ENCODE results near the gene FBXO15. TPM values are rescaled to one million over a fixed set of nuclear protein-coding genes. Genes with fewer than 3 reads are reported as not detected.
A peak's percentile ranks its signal among the peaks of the same experiment; 100 is the strongest.

The FBXO15 gene
- total and polyA plus RNA-seq, 2 of the 8 experiments (the other 6 are each of a cell fraction or from before 2014, with no cell fraction given), result 0.84 to 0.85 TPM

DNA sequence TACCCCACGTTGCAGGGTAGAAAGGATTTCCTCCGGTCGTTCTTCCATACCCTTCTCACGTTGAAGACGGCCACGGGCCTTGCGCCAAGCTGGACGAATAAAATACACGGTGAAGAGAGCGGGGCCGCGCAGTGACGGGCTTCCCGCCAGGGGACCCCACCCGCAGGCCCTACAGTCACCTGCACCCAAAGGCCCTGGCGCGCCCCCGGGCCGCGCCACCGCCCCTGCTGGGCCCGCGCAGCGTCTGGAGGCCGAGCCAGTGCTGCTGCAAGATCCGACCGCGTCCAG is 199 bp downstream of the FBXO15 start:
- Histone ChIP-seq H3K56ac (replicated peaks; ENCODE audit: insufficient read length, low read depth, low read length) (no peak overlapping the region), H3K4me3 (ENCODE audit: extremely low read depth in 1 of 4, insufficient read depth in 2 of 4, low read depth in 3 of 4, low read length in 4 of 4) (peak overlapping the region; percentile 77 to 100 (median 88)), H2BK12ac (ENCODE audit: low read depth, low read length) (no peak overlapping the region), H2BK15ac (ENCODE audit: low read length) (no peak overlapping the region), H3K18ac (ENCODE audit: extremely low read depth, low read length) (no peak overlapping the region), H3K4me2 (ENCODE audit: insufficient read depth in 1 of 2, low read depth in 2 of 2, low read length in 2 of 2) (peak overlapping the region; percentile 82 to 85), H3K79me1 (ENCODE audit: low read depth, low read length) (peaks cover 13% of the 10 kb centered on the region), H3K4me1 (replicated peaks in 1 of 4; ENCODE audit: control insufficient read depth in 3 of 4, insufficient read depth in 4 of 4, low read length in 3 of 4) (peaks cover 0 to 6% (median 1%) of the 10 kb centered on the region in 4 experiments; a peak in 4 of 7 replicates), H2BK120ac (replicated peaks; ENCODE audit: low read depth, low read length) (no peak overlapping the region), H3K14ac (ENCODE audit: insufficient read length) (no peak overlapping the region), H3K9ac (replicated peaks in 1 of 4; ENCODE audit: extremely low read depth in 1 of 4, low read depth in 3 of 4, low read length in 3 of 4) (no peak overlapping the region), H4K8ac (ENCODE audit: extremely low read depth, insufficient read depth, low read length) (peak overlapping the region; percentile 31; the same call in 1 of the 2 replicates), H3K23me2 (ENCODE audit: low read depth, low read length) (peaks cover 11% of the 10 kb centered on the region; the same call in 1 of the 2 replicates), H2AK5ac (ENCODE audit: low read depth, low read length) (no peak overlapping the region), H2AFZ (ENCODE audit: low read length) (peak overlapping the region; percentile 76; the same call in 1 of the 2 replicates), H3K36me3 (ENCODE audit: control insufficient read depth in 2 of 4, insufficient read depth in 4 of 4, low read length in 3 of 4) (peaks cover 0 to 5% (median 2%) of the 10 kb centered on the region in 4 experiments; a peak in 2 of 8 replicates), H4K20me1 (replicated peaks in 1 of 2; ENCODE audit: control insufficient read depth in 1 of 2, insufficient read depth in 2 of 2, low read length in 2 of 2) (no peaks in the 10 kb centered on the region), H3K79me2 (ENCODE audit: control insufficient read depth in 1 of 2, insufficient read depth in 2 of 2, low read length in 2 of 2) (peaks cover 14 to 40% of the 10 kb centered on the region in 2 experiments), H3K23ac (ENCODE audit: insufficient read length) (no peak overlapping the region), H2BK5ac (ENCODE audit: low read depth, low read length) (no peak overlapping the region), H3K27ac (ENCODE audit: low read depth, low read length) (no peak overlapping the region), H4K91ac (replicated peaks; ENCODE audit: insufficient read length, low read length) (no peak overlapping the region), H3K9me3 (ENCODE audit: insufficient read depth in 2 of 2, low read depth in 1 of 2, low read length in 1 of 2) (no peaks in the 10 kb centered on the region), H4K5ac (ENCODE audit: insufficient read length, low read depth, low read length) (no peak overlapping the region), H3K4ac (replicated peaks; ENCODE audit: insufficient read length, low read depth, low read length) (no peak overlapping the region), H3K27me3 (replicated peaks in 1 of 4; ENCODE audit: control insufficient read depth in 3 of 4, extremely low read depth in 1 of 4, insufficient read depth in 3 of 4, low read length in 3 of 4) (no peaks in the 10 kb centered on the region; a peak in 2 of 7 replicates), H2BK20ac (ENCODE audit: low read length) (no peak overlapping the region)
- FAIRE-seq, result no peak
- WGBS, 2 experiments (ENCODE audit: extremely low coverage in 1 of 2, insufficient coverage in 1 of 2, insufficient read length in 1 of 2, insufficient replicate concordance in 2 of 2, low coverage in 1 of 2, low lambda C conversion rate in 2 of 2, missing lambda C conversion rate in 1 of 2), result 2% methylated on average over 23 of the region's 28 CpGs; no CpG with 5 or more reads in 1 of the 2 experiments
- DNase-seq (ENCODE audit: low read depth in 1 of 2, low spot score in 2 of 2), result no peak
- ChIA-PET CTCF (ENCODE audit: partially characterized antibody) (no interaction called here), POLR2A (ENCODE audit: partially characterized antibody) (no interaction called here)
- no peak for TF ChIP-seq CHD1 (IDR thresholded peaks at IDR 0.05; ENCODE audit: low read depth, low read length)
- no peak for TF ChIP-seq SP4 (IDR thresholded peaks at IDR 0.05; ENCODE audit: low read length)
- no peak for TF ChIP-seq EZH2 (IDR thresholded peaks at IDR 0.05; ENCODE audit: low read depth, low read length, severe bottlenecking)
- TF ChIP-seq CEBPB (IDR thresholded peaks at IDR 0.05; ENCODE audit: low read depth, low read length), result no peak
- no peak for TF ChIP-seq RNF2 (IDR thresholded peaks at IDR 0.05; ENCODE audit: borderline replicate concordance, low read depth, low read length, missing control alignments, poor library complexity, severe bottlenecking)
- TF ChIP-seq SIRT6 (IDR thresholded peaks at IDR 0.05; ENCODE audit: low read length), result no peak
- TF ChIP-seq, protein P1, sequence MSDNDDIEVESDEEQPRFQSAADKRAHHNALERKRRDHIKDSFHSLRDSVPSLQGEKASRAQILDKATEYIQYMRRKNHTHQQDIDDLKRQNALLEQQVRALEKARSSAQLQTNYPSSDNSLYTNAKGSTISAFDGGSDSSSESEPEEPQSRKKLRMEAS (IDR thresholded peaks at IDR 0.05), result no peak
- no peak for TF ChIP-seq POLR2AphosphoS5 (IDR thresholded peaks at IDR 0.05; ENCODE audit: low read depth, low read length)
- TF ChIP-seq TCF12 (IDR thresholded peaks at IDR 0.05; ENCODE audit: low read depth, low read length), result no peak
- peak in 1 of 2 experiments; percentile 21; a peak in 1 of 4 replicates for TF ChIP-seq HDAC2 (IDR thresholded peaks at IDR 0.05; ENCODE audit: borderline replicate concordance in 1 of 2, low read depth in 2 of 2, low read length in 2 of 2)
- TF ChIP-seq BCL11A (IDR thresholded peaks at IDR 0.05; ENCODE audit: low read depth in 2 of 2, low read length in 2 of 2), result no peak
- no peak for TF ChIP-seq GABPA (IDR thresholded peaks at IDR 0.05; ENCODE audit: borderline replicate concordance, insufficient read depth, low read length)
- no peak for TF ChIP-seq KDM1A (IDR thresholded peaks at IDR 0.05; ENCODE audit: borderline replicate concordance, low read length)
- no peak for TF ChIP-seq TAF1 (IDR thresholded peaks at IDR 0.05; ENCODE audit: low read depth, low read length)
- no peak for TF ChIP-seq MAFK (IDR thresholded peaks at IDR 0.05; ENCODE audit: low read depth, low read length)
